Activated naive CD4-positive, alpha-beta T cell treated with Interleukin-2 at 50 U/mL for 16 hours (primary cell): Measurements from ENCODE around the gene METTL22.
A peak's percentile ranks its signal among the peaks of the same experiment; 100 is the strongest.

Experiments
- DNase-seq: peaks from one replicate; pipeline ENCODE4 v3.0.0-alpha.2; 2020

METTL22 gene, protein sequence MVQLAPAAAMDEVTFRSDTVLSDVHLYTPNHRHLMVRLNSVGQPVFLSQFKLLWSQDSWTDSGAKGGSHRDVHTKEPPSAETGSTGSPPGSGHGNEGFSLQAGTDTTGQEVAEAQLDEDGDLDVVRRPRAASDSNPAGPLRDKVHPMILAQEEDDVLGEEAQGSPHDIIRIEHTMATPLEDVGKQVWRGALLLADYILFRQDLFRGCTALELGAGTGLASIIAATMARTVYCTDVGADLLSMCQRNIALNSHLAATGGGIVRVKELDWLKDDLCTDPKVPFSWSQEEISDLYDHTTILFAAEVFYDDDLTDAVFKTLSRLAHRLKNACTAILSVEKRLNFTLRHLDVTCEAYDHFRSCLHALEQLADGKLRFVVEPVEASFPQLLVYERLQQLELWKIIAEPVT

DNA sequence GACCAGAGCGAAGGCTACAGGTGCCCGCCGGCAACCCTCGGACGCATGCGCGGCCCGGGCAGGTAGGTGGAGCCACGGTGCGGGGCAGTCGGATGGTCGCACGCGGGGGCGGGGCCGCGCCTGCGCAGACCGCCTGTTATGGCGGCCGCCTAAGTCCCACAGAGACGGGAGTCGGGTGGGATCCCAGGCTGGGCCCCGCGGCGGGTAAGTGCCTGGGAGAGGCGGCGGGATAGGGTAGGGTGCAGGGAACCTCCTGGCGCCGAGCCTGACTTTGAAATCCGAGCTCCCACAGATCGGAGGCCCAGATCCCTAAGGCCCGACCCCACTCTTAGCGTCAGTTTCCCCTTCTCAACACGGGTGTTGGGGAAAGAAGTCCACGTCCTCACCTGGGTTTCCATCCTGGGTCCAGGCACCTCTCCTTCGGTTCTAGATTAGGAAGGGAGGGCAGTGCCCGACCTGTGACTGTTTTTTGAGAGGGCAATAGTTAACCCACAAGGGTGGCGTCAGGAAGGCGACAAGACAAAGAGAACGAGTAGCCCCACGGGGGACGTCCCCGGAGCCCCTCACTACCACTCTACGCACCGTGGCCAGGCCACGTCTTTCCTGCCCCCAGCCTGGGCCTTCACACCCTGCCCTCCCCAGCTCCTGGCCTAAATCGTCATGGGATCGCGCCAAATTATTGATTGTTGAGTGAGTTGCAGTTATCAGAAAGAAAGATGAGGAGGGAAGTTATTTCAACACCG, at the start of gene METTL22:
TSS of gene METTL22 (plus strand) at position 127 of the 743 bp plus-strand sequence. CDS start 3,968 bp downstream, outside the sequence.
- DNase-seq = peak; percentile 93

DNA sequence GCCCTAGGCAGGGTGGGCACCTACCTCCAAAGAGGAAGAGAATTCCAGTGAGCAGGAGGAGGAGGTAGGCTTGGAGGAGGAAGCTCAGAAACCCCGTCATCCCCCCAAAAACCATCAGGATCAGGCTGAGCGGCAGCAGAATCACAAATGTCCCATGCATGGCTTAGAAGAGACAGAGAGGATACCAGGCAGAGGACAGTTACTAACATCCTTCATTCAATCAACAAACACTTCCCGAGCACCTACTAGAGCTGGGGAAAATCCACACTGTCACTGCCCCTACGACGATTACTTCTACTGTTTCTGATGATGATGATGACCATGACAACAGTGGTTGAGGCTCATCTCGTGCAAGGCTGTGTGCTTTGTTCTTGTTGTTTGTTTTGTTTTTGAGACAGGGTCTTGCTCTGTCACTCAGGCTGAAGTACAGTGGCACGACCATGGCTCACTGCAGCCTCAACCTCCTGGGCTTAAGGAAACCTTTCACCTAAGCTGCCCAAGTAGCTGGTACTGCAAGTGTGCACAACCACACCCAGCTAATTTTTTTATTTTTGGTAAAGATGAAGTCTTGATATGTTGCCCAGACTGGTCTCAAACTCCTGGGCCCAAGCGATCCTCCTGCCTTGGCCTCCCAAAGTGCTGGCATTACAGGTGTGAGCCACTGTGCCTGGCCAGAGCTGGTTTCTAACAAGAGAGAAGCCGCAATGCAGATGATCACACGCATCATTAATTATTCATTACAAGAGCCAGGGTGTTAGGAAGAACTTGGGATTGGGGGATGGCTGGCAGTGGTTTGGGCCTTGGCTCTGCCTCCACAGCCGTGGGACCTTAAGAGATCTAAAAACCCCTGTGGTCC, 49.2 kb upstream of the METTL22 start:
- no peak for DNase-seq

DNA sequence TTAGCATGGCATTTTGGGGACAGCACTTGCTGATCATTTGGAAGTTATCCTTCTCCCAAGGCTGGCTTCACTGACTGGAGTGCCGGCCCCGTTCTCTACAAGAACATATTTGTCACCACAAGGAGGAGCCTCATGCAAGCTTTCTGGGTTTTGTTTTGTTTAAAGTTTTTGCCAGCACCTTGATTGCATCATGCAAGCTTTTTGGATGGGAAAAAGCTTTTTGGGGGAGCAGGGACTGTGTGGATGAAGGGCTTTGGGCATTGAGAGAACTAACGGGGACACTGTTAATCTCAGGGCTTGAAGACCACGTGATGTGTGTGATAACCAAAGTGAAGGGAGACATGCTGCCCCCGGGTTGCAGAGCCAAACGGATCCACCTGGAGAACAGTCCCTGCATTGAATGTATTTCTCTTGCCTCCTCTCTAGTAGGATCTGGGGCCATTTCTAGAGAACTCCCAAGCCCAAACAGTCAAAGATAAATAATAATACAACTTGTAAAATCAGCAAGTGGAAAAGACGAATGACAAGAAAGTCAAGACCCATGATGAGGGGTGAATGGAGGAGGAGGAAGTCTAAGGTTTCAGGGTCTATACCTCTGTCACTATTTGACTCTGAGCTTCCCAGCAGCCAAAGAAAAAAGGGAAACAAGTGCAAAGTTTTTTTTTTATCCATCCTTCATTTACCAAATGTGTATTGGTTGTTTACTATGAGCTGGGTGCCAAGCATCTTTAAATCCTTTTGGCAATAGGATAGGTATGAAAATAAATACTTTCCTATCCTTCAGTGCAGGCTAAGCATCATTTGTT, 48.4 kb upstream of the METTL22 start:
- no peak for DNase-seq

DNA sequence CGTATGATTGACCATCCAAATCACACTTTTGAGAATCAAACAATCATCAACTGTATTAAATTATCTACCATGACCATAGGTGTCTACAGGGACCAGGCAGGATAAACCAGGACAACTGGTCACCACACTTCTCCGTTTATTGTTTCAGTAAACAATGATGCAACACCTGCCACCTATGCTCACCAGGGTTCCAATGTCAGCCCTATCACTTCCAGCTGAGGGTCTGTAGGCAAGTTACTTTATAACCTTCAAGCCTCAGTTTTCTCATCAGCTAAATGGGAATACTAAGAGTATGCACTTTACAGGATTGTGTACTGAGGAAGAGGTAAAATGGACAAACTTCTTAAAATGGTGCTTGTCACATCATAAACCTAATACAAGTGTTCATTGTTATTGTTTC, 46.1 kb upstream of the METTL22 start:
- DNase-seq = no peak

DNA sequence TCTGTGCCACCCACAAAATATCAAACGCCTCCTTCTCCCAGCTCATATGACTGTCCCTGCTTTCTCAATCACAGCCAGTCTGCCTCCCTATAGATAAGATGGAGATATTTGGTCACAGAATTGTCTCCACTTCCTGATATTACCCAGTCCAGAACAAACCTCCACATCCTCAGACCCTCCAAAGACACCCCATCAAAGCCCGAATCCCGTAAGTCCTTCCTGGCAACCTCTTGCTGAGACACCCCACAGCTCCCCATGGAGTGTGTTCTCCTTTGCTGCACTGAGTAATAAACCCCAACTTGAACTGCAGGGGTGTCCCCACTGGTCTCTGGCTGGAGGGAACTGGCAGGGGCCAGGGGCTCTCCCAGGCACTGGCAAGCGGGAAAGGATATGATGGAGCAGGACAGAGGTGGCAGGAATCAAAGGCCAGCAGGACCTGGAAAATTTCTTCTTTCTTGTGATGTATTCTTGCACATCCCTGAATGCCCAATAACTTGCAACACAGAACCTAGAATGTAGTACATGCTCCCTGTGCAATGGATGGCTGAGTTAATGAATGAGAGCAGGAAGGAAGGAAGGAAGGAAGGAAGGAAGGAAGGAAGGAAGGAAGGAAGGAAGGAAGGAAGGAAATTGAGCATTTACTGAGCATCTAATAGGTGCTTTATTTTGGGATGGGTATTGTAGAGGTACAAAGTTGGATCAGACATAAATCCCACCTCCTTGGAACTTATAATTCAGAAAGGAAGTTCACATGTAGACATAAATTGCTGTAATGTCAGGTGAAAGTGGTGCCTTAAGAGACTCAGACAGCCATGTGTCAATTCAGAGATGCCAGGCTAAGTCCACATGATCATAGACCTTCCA, 45.1 kb upstream of the METTL22 start:
- no peak for DNase-seq

DNA sequence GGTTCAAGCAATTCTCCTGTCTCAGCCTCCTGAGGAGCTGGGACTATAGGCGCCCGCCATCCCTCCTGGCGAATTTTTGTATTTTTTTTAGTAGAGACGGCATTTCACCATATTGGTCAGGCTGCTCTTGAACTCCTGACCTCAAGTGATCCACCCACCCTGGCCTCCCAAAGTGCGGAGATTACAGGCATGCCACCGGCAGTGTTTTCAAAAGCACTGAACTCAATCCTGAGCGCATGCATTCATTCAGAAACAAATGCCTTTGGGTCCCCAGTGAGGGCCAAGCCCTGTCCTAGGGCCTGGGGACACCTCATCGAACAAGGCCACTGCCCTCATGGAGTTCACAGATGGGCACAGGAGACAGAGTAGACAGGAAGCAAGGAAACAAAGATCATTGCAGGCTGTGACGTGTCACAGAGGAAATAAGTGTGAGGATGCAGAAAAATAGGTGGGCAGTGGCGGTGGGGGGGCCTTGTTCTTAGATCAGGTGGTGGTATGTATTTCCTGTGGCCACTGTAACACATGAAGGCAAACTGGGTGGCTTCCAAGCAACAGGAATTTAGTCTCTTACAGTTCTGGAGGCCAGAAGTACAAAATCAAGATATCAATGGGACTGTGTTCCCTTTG, 43.7 kb upstream of the METTL22 start:
- no peak for DNase-seq

DNA sequence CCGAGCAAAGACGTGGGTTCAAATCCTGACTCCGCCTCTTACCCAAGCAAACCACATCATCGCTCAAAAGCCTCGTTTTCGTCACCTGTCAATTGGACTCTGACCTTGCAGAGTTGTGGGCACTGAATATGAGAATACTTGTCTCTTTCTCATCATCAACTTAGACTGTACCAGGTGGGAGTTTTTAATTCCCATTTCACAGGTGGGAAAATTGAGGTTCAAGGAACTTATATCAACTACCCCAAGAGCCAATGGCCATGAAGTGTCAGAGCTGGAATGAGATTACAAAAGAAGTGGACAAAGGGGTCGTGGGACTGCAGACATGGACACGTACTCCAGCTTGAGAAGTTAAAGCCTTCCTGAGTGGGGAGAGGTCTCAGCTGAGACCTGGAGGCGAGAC, 41.9 kb upstream of the METTL22 start:
- DNase-seq = no peak

DNA sequence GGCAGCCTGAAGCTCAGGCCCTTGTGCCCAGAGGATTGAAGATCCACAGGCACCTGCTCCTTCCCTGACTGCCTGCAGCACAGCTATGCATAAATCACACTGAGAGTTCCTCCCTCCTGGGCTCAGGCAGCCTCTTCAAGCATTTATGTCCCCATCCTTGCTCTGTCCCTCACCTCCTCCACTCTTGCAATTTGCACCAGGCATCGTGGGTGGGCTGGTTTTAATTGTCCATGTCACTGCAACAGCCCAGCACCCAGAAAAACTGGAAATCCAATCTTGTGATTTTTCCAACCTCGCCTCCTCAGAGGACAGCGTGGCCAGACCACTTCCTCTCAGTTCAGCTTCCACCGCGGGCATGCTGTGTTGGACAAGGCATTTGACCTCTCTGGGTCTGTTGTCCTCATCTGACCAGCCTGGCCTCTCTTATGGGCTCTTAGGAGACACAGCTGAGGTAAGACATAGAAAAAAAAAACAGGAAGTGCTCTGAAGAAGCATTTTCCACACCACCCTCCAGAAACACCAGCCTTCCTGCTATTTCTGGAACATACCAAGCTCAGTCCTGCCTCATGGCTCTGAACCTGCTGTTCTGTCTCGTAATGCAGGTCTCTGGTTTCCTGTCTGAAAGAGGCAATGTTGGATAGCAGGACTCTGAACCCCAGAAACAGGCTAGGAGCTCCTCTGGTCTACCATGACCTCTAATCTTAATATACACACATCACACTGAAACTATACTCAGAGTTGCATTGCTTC, 39.5 kb upstream of the METTL22 start:
- DNase-seq = no peak

DNA sequence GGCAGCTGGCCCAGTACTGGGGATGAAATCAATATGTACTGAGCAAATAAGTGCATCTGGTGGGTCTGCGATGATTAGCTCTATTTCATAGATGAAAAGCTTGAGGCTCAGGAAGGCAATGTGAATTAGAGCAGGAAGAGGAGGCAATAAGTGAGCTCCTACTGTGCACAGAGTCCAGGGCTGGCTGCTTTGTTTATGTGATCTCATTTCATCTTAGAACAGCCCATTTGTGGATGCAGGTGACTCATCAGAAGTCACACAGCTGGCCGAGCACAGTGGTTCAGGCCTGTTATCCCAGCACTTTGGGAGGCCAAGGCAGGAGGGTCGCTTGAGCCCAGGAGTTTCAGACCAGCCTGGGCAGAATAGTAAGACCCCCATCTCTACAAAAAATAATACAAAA, 38.3 kb upstream of the METTL22 start:
- DNase-seq = no peak

DNA sequence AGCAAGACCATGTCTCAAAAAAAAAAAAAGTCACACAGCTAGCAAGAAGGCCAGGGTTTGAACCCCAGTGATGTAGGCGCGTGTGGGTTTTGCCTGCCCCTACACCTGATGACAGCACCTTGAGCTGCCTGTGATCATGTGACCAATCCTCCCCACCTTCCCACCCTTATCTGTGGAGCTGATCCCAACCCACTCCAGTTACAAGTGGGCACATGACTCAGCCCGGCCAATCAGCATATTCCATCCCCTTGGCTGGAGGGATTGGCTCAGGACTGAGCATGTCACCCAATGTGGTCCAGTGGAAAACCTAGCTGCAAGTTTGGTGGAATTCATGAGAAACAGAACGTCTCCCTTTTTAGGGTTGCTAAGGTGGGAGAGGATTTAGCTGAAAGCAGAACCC, 37.8 kb upstream of the METTL22 start:
- no peak for DNase-seq

DNA sequence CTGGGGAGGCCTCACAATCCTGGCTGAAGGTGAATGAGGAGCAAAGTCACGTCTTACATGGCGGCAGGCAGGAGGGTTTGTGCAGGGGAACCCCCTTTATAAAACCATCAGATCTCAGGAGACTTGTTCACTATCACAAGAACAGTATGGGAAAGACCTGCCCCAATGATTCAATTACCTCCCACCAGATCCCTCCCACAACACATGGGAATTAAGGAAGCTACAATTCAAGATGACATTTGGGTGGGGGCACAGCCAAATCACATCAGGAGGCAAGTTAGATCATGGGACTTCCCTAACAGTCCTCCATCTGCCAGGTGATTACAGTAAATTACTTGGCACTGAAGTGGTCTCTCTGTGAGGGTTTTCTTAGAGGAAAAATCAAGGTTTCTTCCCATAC, 36.5 kb upstream of the METTL22 start:
- DNase-seq = no peak

DNA sequence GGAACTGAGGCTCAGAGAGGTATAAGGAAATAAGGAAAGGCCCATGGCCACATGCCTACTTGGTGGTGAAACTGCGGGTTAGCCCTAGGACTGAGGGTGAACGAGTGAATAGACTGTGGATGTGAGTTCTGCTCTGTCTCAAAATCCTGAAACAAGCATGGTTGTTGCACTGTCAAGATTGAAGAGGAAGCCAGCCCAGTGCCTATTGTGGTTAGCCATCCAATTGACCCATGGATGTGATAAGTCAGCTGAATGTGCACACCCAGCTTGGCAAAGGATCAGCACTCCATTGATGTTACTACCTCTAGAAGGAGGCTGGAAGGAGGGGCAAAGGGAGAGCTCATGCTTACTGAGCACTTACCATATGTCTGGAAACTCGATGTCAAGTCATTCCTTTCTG, 35.6 kb upstream of the METTL22 start:
- DNase-seq = no peak

DNA sequence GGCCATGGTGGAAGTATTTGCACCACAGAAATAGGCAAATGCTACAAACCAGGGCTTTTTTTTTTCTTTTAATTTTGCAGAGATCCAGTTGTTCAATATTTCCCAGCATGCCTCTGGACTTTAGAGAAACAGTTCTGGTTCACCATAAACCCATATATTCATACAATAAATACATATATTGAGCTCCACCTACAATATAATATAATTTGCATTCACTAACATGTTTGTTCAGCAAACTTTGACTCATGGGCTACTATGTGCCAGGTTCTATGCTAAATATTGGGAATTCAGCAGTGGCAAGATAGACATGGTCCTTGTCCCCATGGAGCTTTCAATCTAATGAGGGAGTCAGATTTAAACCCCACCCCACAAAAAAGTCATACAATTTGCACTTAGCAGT, 34.4 kb upstream of the METTL22 start:
- DNase-seq = no peak

DNA sequence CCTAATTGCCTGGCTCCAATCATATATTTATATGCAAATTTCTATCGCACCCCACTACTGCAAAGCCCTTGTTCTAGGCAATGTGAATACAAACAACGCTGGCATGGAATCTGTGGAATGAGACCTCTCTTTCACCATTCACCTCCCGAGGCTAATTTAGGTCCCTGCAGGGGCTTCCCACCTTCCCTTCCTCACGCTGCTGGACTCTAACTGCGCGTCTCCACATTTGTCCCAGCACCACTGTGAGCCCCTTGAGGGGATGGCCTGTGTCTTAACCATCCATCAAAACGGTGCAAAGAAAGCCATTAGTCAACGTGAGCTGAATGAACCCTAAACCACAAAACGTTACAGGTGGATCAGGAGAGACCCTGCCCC, 32.8 kb upstream of the METTL22 start:
- DNase-seq = no peak

DNA sequence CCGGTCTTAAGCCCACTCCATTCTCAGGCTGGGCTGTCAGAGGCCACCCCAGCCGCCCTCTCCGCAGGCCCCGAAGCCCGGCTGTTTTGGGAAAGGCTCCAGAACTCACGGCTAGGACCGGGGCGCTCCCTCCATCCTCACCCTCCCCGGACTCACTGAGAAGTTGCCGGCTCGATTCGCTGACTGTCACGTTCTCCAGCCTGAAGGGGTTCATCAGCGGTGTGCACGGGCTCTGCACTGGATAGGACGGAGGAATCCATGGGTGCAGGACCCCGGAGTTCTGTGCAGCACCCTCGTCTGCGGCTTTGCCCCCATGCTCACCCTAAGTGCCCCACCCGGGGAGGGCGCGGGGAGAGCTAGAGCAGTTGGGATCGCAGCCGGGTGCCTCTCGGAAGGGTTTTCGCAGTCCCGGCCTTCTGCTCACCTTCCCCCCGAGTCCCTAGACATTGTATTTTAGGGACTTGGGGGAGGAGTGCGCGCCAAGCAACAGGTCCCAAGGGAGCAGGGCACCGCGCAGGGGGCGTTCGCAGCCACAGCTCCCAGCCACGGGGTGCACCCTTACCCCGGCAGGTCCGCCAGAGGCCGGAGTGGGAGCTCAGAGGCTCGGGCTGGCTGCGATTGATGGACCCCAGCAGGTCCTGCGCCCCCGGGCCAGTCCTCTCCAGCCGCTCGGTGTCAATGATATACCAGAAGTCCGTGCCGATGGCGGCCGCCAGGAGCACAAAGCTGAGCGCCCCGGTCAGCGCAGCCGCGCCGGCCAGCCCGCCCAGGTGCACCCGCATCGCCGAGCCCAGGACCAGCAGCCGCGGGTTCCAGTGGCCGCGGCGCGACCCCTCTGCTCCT, 32.2 kb upstream of the METTL22 start:
- no peak for DNase-seq

DNA sequence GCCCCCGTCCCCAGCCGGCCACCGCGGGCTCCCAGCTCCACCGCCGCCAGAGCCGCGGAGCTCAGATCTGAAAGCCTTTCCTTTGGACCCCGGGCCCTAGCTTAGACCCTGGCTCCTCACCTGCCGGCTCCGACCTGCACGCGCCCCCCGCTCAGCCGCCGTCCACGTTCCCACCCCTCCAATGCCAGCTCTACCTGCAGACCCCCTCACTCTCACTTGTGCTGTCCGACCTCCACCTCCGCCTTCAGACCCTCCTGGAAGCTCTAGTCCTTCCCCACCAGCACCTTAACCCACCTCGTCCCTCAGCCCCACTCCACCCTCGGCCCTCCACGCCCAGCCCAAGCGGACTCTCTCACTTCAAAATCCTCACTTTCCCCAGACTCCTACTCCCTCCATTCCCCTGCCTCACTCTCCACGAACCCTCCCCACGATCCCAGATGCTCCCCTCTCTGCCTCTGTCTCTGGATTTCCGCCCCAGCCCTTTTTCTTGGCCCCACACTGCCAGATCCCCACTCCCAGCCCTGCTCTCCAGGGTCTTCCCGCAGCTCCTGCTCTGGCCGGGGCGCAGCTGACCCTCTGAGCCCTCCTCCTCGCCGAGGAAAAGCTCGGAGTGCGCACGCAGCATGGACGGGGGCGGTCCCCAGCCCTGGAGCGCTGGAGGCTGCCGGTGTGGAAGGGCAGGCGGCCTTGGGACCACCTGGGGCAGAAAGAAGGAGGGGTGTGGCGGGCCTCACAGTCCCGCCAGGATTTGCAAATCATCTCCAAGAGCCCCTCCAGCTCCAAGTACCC, 31.4 kb upstream of the METTL22 start, which contains the start of gene TMEM114:
TSS of gene TMEM114 (minus strand) at position 612 of the 789 bp plus-strand sequence. CDS start 673 bp downstream, outside the sequence.
- DNase-seq = no peak

DNA sequence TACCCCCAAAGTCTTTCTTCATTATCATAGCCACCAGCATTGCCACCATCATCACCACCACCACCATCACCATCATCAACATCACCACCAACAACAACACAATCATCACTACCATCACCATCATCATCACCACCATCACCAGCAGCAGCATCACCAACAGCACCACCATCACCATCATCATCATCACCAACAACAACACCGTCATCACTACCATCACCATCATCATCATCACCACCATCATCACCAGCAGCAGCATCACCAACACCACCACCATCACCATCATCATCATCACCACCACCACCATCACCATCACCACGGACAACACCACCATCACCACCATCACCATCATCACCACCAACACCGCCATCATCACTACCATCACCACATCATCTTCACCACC, 30.7 kb upstream of the METTL22 start:
- no peak for DNase-seq

DNA sequence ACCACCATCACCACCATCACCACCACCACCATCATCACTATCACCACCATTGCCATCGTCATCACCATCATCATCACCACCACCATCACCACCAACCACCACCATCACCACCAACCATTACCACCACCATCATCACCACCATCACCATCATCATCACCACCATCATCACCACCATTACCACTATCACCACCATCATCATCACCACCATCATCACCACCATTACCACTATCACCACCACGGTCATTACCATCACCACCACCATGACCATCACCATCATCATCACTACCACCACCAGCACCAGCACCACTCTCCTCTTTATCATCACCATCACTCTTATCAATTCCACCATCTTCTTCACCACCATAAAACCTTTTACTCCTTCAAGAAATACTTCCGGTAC, 30.0 kb upstream of the METTL22 start:
- no peak for DNase-seq
